ENCODE measurements around the gene CACNA2D1. TPM values are rescaled to one million over a fixed set of nuclear protein-coding genes. Genes with fewer than 3 reads are reported as not detected.

Gene CACNA2D1
- total and polyA plus RNA-seq, 7 donors: 0.23 to 115 (median 59.7) TPM

DNA sequence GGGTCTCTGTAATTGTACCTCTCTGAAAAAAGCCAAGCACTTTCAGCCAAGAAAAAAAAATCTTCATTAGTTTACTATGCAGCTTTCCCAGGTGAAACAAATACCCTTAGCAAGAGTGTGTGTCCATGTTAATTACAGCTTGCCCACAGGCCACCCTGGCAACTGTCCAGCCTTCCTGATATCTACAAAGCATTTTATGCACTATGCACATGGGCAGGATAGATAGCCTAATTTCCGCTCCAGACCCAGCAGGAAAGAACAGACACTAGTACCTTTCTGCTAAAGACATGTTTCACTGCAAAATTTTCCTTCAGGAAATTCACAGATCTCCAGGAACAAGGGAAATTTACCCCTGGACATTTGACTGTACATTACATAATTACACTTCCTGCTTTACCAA, 24.4 kb downstream of the CACNA2D1 start:
- no peaks in the 10 kb centered on the region for H3K27me3 ChIP-seq
- intact Hi-C loops (cut with DNase I): no loop called here
- no peaks in the 10 kb centered on the region for H3K36me3 ChIP-seq
- H3K9me3 ChIP-seq: no peaks in the 10 kb centered on the region
- peaks cover 0 to 39% (median 15%) of the 10 kb centered on the region in 4 donors for H3K4me1 ChIP-seq
- no peak overlapping the region for H3K4me3 ChIP-seq
- H3K27ac ChIP-seq: no peak overlapping the region
- no peak for DNase-seq
- WGBS, 2 donors: 87 to 92% methylated on average over 1 of the region's 1 CpG
- TF ChIP-seq POLR2A (IDR thresholded peaks at IDR 0.05) (no peak), POLR2AphosphoS5 (IDR thresholded peaks at IDR 0.05) (no peak), EP300 (IDR thresholded peaks at IDR 0.05) (no peak)
- TF ChIP-seq, protein P1, sequence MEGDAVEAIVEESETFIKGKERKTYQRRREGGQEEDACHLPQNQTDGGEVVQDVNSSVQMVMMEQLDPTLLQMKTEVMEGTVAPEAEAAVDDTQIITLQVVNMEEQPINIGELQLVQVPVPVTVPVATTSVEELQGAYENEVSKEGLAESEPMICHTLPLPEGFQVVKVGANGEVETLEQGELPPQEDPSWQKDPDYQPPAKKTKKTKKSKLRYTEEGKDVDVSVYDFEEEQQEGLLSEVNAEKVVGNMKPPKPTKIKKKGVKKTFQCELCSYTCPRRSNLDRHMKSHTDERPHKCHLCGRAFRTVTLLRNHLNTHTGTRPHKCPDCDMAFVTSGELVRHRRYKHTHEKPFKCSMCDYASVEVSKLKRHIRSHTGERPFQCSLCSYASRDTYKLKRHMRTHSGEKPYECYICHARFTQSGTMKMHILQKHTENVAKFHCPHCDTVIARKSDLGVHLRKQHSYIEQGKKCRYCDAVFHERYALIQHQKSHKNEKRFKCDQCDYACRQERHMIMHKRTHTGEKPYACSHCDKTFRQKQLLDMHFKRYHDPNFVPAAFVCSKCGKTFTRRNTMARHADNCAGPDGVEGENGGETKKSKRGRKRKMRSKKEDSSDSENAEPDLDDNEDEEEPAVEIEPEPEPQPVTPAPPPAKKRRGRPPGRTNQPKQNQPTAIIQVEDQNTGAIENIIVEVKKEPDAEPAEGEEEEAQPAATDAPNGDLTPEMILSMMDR (IDR thresholded peaks at IDR 0.05): no peak

DNA sequence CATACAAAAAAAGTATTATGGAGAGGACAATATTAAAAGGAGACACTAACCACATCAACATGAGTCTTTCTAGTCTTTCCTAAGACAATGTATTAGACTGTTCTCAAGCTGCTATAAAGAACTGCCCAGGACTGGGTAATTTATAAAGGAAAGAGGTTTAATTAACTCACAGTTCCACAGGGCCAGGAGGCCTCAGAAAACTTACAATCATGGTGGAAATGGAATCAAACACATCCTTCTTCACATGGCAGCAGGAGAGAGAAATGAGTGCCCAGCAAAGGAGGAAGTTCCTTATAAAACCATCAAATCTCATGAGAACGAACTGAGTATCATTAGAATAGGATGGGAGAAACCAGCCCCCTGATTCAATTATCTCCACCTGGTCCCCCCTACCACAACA, 25.7 kb downstream of the CACNA2D1 start:
- DNase-seq: no peak
- TF ChIP-seq POLR2AphosphoS5 (IDR thresholded peaks at IDR 0.05): no peak
- no peak for TF ChIP-seq POLR2A (IDR thresholded peaks at IDR 0.05)
- TF ChIP-seq, protein P1 (IDR thresholded peaks at IDR 0.05): no peak
- no peak for TF ChIP-seq EP300 (IDR thresholded peaks at IDR 0.05)
- Histone ChIP-seq H3K4me3 (no peak overlapping the region), H3K4me1 (peaks cover 0 to 39% (median 22%) of the 10 kb centered on the region in 4 donors), H3K9me3 (no peaks in the 10 kb centered on the region), H3K27me3 (no peaks in the 10 kb centered on the region), H3K36me3 (no peaks in the 10 kb centered on the region), H3K27ac (no peak overlapping the region)
- WGBS, 2 donors: 54 to 83% methylated on average over 1 of the region's 1 CpG
- intact Hi-C loops (cut with DNase I): no loop called here

DNA sequence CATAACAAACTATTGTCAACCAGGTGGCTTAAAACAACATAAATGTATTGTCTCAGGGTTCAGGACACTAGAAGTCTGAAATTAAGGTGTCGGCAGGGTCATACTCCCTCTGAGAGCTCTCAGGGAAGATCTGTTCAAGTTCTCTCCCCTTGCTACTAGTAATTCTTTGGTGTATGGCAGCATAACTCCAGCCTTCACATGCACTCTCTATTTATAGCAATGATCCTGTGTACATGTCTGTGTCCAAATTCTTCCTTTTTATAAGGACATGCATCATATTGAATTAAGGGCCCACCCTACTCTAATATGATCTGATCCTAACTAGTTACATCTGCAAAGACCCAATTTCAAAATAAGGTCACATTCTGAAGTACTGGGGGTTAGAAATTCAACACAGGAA, 27.2 kb downstream of the CACNA2D1 start:
- TF ChIP-seq, protein P1 (IDR thresholded peaks at IDR 0.05): no peak
- TF ChIP-seq EP300 (IDR thresholded peaks at IDR 0.05): no peak
- no peak for TF ChIP-seq POLR2AphosphoS5 (IDR thresholded peaks at IDR 0.05)
- TF ChIP-seq POLR2A (IDR thresholded peaks at IDR 0.05): no peak
- Histone ChIP-seq H3K27me3 (no peaks in the 10 kb centered on the region), H3K9me3 (no peaks in the 10 kb centered on the region), H3K27ac (peak overlapping the region in 1 of 4 donors; percentile 33), H3K36me3 (no peaks in the 10 kb centered on the region), H3K4me3 (no peak overlapping the region), H3K4me1 (peaks cover 0 to 31% (median 22%) of the 10 kb centered on the region in 4 donors)
- no peak for DNase-seq
- WGBS, 2 donors: 88 to 98% methylated on average over 1 of the region's 1 CpG
- intact Hi-C loops (cut with DNase I): no loop called here

DNA sequence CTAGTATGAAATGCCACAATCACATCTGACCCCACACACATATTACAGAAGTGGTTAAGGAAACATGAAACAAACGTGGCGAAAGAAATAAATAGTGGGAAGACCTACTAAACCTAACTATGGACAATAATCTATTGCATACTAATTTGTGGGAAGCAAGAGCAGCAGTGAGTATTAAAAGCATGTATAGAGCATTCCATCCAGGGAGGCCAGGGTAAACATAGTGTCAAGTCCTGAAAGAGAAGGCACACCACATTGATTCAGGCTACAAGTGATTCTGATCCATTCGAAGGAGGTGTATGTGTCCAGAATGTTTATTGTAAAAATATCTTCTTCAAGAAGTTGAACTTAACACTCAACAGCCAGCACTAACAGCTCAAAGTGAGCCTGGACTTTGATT, 29.2 kb downstream of the CACNA2D1 start:
- H3K4me3 ChIP-seq: no peak overlapping the region
- H3K36me3 ChIP-seq: no peaks in the 10 kb centered on the region
- WGBS, 2 donors: 72 to 79% methylated on average over 3 of the region's 3 CpGs
- no peaks in the 10 kb centered on the region for H3K9me3 ChIP-seq
- H3K27me3 ChIP-seq: no peaks in the 10 kb centered on the region
- intact Hi-C loops (cut with DNase I): no loop called here
- H3K27ac ChIP-seq: peak overlapping the region in 3 of 4 donors; percentile 18 to 35 (median 22)
- TF ChIP-seq EP300 (IDR thresholded peaks at IDR 0.05) (no peak), POLR2A (IDR thresholded peaks at IDR 0.05) (no peak), POLR2AphosphoS5 (IDR thresholded peaks at IDR 0.05) (no peak)
- TF ChIP-seq, protein P1 (IDR thresholded peaks at IDR 0.05): no peak
- H3K4me1 ChIP-seq: peaks cover 0 to 36% (median 24%) of the 10 kb centered on the region in 4 donors
- no peak for DNase-seq

DNA sequence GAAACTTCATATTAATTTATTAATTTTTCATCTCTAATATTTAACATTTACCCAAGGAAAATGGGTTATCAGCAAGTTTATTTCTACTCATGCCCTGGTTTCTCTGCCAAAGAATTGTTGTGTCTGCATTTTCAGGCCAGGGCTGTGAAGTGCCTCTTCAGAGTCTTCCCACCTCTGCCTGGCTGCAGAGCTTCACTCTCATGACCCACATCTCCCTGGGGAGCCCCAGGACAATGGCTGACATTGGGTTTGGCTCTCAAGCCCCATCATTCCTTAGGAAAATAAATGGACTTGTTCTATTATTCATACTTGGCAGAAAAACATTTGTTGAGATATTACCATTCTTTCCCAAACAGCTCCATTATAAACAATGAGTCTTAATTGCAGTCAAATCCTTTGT, 30.3 kb downstream of the CACNA2D1 start:
- Histone ChIP-seq H3K36me3 (no peaks in the 10 kb centered on the region), H3K27me3 (no peaks in the 10 kb centered on the region), H3K4me1 (peaks cover 0 to 36% (median 24%) of the 10 kb centered on the region in 4 donors), H3K27ac (peak overlapping the region in 1 of 4 donors; percentile 16), H3K4me3 (no peak overlapping the region), H3K9me3 (no peaks in the 10 kb centered on the region)
- DNase-seq: no peak
- TF ChIP-seq POLR2AphosphoS5 (IDR thresholded peaks at IDR 0.05) (no peak), EP300 (IDR thresholded peaks at IDR 0.05) (no peak), POLR2A (IDR thresholded peaks at IDR 0.05) (no peak)
- TF ChIP-seq, protein P1 (IDR thresholded peaks at IDR 0.05): no peak
- intact Hi-C loops (cut with DNase I): no loop called here
